ENCODE measurements around the gene EML5.

EML5 gene

DNA sequence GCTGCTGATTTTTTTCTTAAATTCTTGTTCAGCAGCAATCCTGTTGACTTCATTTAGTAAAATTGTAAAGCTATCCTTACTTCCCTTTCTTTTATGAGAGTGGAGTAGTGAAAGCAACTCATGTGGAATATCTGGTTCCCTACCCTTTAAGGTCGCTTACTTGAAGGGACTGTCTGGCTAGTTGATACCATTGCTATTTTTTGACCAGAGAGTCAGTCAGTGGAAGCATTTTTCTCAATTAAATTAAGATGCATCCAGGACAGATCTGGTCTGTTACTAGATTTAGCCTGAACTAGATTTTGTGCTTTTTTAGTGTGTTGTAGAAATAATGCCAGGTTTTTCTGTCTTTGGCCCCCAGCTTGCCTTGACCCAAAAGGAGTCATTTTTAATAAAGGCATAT is 49.7 kb upstream of the EML5 start:
- TF ChIP-seq, protein P1, sequence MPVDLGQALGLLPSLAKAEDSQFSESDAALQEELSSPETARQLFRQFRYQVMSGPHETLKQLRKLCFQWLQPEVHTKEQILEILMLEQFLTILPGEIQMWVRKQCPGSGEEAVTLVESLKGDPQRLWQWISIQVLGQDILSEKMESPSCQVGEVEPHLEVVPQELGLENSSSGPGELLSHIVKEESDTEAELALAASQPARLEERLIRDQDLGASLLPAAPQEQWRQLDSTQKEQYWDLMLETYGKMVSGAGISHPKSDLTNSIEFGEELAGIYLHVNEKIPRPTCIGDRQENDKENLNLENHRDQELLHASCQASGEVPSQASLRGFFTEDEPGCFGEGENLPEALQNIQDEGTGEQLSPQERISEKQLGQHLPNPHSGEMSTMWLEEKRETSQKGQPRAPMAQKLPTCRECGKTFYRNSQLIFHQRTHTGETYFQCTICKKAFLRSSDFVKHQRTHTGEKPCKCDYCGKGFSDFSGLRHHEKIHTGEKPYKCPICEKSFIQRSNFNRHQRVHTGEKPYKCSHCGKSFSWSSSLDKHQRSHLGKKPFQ (tag by site-specific recombination; IDR thresholded peaks at IDR 0.05): no peak
- TF ChIP-seq ZNF530 (tag by site-specific recombination; IDR thresholded peaks at IDR 0.05; ENCODE audit: low read depth) (no peak), ZNF792 (tag by site-specific recombination; IDR thresholded peaks at IDR 0.05) (no peak), ZNF274 (IDR thresholded peaks at IDR 0.05; ENCODE audit: low read length) (no peak), ZNF274 (tag by site-specific recombination; IDR thresholded peaks at IDR 0.05; ENCODE audit: borderline replicate concordance) (no peak), ZNF37A (tag by site-specific recombination; IDR thresholded peaks at IDR 0.05) (no peak), HOXA7 (CRISPR knock-in tag; IDR thresholded peaks at IDR 0.05; ENCODE audit: borderline replicate concordance) (no peak), ZFP3 (tag by site-specific recombination; IDR thresholded peaks at IDR 0.05; ENCODE audit: low read depth) (no peak), KLF8 (tag by site-specific recombination; IDR thresholded peaks at IDR 0.05) (no peak), KLF1 (tag by site-specific recombination; IDR thresholded peaks at IDR 0.05) (no peak), ZNF561 (tag by site-specific recombination; IDR thresholded peaks at IDR 0.05; ENCODE audit: borderline replicate concordance) (no peak)
- TF ChIP-seq, protein P2, sequence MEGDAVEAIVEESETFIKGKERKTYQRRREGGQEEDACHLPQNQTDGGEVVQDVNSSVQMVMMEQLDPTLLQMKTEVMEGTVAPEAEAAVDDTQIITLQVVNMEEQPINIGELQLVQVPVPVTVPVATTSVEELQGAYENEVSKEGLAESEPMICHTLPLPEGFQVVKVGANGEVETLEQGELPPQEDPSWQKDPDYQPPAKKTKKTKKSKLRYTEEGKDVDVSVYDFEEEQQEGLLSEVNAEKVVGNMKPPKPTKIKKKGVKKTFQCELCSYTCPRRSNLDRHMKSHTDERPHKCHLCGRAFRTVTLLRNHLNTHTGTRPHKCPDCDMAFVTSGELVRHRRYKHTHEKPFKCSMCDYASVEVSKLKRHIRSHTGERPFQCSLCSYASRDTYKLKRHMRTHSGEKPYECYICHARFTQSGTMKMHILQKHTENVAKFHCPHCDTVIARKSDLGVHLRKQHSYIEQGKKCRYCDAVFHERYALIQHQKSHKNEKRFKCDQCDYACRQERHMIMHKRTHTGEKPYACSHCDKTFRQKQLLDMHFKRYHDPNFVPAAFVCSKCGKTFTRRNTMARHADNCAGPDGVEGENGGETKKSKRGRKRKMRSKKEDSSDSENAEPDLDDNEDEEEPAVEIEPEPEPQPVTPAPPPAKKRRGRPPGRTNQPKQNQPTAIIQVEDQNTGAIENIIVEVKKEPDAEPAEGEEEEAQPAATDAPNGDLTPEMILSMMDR (tag by site-specific recombination; IDR thresholded peaks at IDR 0.05): no peak
- TF ChIP-seq, protein P3, sequence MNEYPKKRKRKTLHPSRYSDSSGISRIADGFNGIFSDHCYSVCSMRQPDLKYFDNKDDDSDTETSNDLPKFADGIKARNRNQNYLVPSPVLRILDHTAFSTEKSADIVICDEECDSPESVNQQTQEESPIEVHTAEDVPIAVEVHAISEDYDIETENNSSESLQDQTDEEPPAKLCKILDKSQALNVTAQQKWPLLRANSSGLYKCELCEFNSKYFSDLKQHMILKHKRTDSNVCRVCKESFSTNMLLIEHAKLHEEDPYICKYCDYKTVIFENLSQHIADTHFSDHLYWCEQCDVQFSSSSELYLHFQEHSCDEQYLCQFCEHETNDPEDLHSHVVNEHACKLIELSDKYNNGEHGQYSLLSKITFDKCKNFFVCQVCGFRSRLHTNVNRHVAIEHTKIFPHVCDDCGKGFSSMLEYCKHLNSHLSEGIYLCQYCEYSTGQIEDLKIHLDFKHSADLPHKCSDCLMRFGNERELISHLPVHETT (tag by site-specific recombination; IDR thresholded peaks at IDR 0.05): no peak
- Histone ChIP-seq H3K4me3 (ENCODE audit: low read depth, low read length) (no peak overlapping the region), H3K36me3 (ENCODE audit: control insufficient read depth in 2 of 2, insufficient read depth in 1 of 2, low read length in 2 of 2) (peaks cover 3 to 11% of the 10 kb centered on the region in 2 experiments), H3K4me1 (ENCODE audit: control insufficient read depth, insufficient read depth, low read length) (no peaks in the 10 kb centered on the region), H3K27ac (ENCODE audit: extremely low read depth, low read depth, low read length) (no peak overlapping the region), H3K9me3 (ENCODE audit: control insufficient read depth, insufficient read depth, low read depth, low read length) (no peaks in the 10 kb centered on the region)
- POLR2A ChIA-PET: interaction anchor here (0.9 kb wide), 1 partner anchor 18 kb away, joined by 4 read pairs; the partner anchor contains the start of gene TTC8
- CTCF ChIA-PET: no interaction called here

DNA sequence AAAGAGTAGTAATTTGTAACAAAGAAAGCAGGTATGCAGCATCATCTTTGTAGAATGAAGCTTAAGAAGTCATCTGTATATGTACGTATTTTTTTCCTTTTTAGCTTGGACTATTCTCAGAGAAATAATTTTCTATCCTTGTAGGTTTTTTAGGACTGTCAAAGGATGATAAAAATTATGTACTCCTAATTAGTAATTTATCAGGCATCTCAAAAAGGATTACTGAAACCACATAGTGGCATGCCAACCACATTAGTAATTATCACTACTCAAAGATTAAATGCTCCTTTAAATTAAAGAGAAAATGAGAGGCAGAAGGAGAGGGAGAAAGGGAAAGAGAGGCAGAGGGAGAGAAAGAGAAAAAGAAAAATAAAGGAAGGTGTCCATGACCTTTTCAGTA is 49.0 kb upstream of the EML5 start:
- ChIA-PET POLR2A (interaction anchor here (0.9 kb wide), 1 partner anchor 17 kb away, joined by 4 read pairs; the partner anchor contains the start of gene TTC8), CTCF (no interaction called here)
- TF ChIP-seq ZFP3 (tag by site-specific recombination; IDR thresholded peaks at IDR 0.05; ENCODE audit: low read depth) (no peak), KLF10 (tag by site-specific recombination; IDR thresholded peaks at IDR 0.05) (no peak), ZNF138 (tag by site-specific recombination; IDR thresholded peaks at IDR 0.05; ENCODE audit: borderline replicate concordance) (no peak), ZNF16 (tag by site-specific recombination; IDR thresholded peaks at IDR 0.05; ENCODE audit: low read depth) (no peak), ZNF626 (tag by site-specific recombination; IDR thresholded peaks at IDR 0.05) (no peak), ZNF549 (tag by site-specific recombination; IDR thresholded peaks at IDR 0.05) (no peak), ZNF76 (tag by site-specific recombination; IDR thresholded peaks at IDR 0.05; ENCODE audit: borderline replicate concordance, low read depth) (no peak)
- TF ChIP-seq, protein P4, sequence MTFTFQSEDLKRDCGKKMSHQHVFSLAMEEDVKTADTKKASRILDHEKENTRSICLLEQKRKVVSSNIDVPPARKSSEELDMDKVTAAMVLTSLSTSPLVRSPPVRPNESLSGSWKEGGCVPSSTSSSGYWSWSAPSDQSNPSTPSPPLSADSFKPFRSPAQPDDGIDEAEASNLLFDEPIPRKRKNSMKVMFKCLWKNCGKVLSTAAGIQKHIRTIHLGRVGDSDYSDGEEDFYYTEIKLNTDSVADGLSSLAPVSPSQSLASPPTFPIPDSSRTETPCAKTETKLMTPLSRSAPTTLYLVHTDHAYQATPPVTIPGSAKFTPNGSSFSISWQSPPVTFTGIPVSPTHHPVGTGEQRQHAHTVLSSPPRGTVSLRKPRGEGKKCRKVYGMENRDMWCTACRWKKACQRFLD (tag by site-specific recombination; IDR thresholded peaks at IDR 0.05): no peak
- TF ChIP-seq, protein P5, sequence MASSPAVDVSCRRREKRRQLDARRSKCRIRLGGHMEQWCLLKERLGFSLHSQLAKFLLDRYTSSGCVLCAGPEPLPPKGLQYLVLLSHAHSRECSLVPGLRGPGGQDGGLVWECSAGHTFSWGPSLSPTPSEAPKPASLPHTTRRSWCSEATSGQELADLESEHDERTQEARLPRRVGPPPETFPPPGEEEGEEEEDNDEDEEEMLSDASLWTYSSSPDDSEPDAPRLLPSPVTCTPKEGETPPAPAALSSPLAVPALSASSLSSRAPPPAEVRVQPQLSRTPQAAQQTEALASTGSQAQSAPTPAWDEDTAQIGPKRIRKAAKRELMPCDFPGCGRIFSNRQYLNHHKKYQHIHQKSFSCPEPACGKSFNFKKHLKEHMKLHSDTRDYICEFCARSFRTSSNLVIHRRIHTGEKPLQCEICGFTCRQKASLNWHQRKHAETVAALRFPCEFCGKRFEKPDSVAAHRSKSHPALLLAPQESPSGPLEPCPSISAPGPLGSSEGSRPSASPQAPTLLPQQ (tag by site-specific recombination; IDR thresholded peaks at IDR 0.05): no peak
- Histone ChIP-seq H3K36me3 (ENCODE audit: control insufficient read depth in 2 of 2, insufficient read depth in 1 of 2, low read length in 2 of 2) (peaks cover 3 to 11% of the 10 kb centered on the region in 2 experiments), H3K4me3 (ENCODE audit: low read depth, low read length) (no peak overlapping the region), H3K4me1 (ENCODE audit: control insufficient read depth, insufficient read depth, low read length) (no peaks in the 10 kb centered on the region), H3K9me3 (ENCODE audit: control insufficient read depth, insufficient read depth, low read depth, low read length) (no peaks in the 10 kb centered on the region), H3K27ac (ENCODE audit: extremely low read depth, low read depth, low read length) (no peak overlapping the region)

Measured in HEK293 (cell line).